ENCODE measurements around the gene TMEM255B. TPM values are rescaled to one million over a fixed set of nuclear protein-coding genes. Genes with fewer than 3 reads are reported as not detected.
A peak's percentile ranks its signal among the peaks of the same experiment; 100 is the strongest.

TMEM255B gene
- total and polyA plus RNA-seq, 2 of the 4 experiments (the other 2 are of a cell fraction) = 0.36 to 0.94 TPM

DNA sequence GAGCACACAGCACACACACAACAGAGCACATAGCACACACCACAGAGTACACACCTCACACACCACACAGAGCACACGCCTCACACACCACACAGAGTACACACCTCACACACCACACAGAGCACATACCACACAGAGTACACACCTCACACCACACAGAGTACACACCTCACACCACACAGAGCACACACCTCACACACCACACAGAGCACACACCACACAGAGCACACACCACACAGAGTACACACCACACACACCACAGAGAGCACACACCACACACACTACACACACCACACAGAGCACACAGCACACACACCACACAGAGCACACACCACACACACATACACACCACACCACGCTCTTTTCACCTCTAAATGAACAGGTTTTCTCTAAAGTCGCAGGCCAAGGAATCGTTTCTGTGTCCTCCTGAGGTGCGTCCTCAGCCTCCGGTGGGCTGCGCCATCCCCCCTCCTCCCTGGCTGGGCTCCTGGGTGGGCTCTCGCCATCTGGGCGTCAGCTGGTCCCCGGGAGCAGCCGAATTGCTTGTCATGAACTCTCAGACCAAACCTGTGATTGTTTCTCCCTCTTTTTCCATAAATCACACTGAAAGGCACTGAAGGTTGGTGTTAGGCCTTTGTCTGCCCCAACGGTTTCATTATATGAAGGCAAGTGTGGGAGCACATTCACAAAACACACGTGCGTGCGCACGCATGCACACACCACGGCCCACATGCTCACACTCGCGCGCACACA, 37.4 kb downstream of the TMEM255B start:
- Histone ChIP-seq H2BK5ac (ENCODE audit: low read depth, low read length, poor library complexity, severe bottlenecking) (peak overlapping the region; percentile 34), H4K8ac (ENCODE audit: low read depth in 2 of 2, low read length in 2 of 2) (no peak overlapping the region), H3K4me3 (ENCODE audit: insufficient read depth, low read depth, low read length) (no peak overlapping the region), H3K9me3 (ENCODE audit: control insufficient read depth, insufficient read depth, low read length) (no peaks in the 10 kb centered on the region), H4K91ac (ENCODE audit: insufficient read depth, low read depth, low read length) (no peak overlapping the region), H2AK9ac (replicated peaks; ENCODE audit: low read depth, low read length, poor library complexity) (no peak overlapping the region), H3K4ac (ENCODE audit: low read depth, low read length) (no peak overlapping the region), H3K79me1 (ENCODE audit: low read depth in 1 of 2, low read length in 2 of 2) (no peaks in the 10 kb centered on the region), H3K4me1 (ENCODE audit: control insufficient read depth, insufficient read depth, low read length) (no peaks in the 10 kb centered on the region), H3K56ac (ENCODE audit: extremely low read depth, insufficient read depth, low read length) (no peak overlapping the region), H3K18ac (ENCODE audit: low read depth, low read length) (no peak overlapping the region), H3K23ac (ENCODE audit: low read depth, low read length) (no peak overlapping the region), H2BK20ac (ENCODE audit: low read depth, low read length) (no peak overlapping the region), H3K36me3 (ENCODE audit: control insufficient read depth, insufficient read depth, low read length) (no peaks in the 10 kb centered on the region), H2BK15ac (ENCODE audit: low read depth, low read length) (no peak overlapping the region), H3K4me2 (ENCODE audit: low read depth, low read length) (no peak overlapping the region), H3K9ac (ENCODE audit: low read depth, low read length) (no peak overlapping the region), H3K14ac (replicated peaks; ENCODE audit: low read depth, low read length) (no peak overlapping the region), H2AFZ (replicated peaks; ENCODE audit: low read length, poor library complexity) (no peak overlapping the region), H2AK5ac (ENCODE audit: low read depth, low read length) (peak overlapping the region; percentile 50; the same call in 1 of the 2 replicates), H4K5ac (ENCODE audit: low read depth, low read length) (no peak overlapping the region), H4K20me1 (ENCODE audit: insufficient read depth, low read length) (no peaks in the 10 kb centered on the region; the same call in 1 of the 2 replicates), H3K9me1 (ENCODE audit: insufficient read depth, low read length) (peaks cover 6% of the 10 kb centered on the region; the same call in 1 of the 2 replicates), H3K27ac (ENCODE audit: insufficient read depth, low read length) (no peak overlapping the region), H2BK120ac (ENCODE audit: low read depth, low read length) (no peak overlapping the region), H3K27me3 (ENCODE audit: control insufficient read depth, insufficient read depth, low read length) (peaks cover 18% of the 10 kb centered on the region)
- in situ Hi-C loops (cut with MboI; ENCODE audit: low sequenced_read_pairs) = no loop called here
- dilution Hi-C loops (cut with HindIII; ENCODE audit: low sequenced_read_pairs, unreplicated experiment) = no loop called here
- no TSS peak for BruUV-seq (replicated peaks)
- WGBS, 2 experiments (ENCODE audit: extremely low coverage in 2 of 2, insufficient read length in 1 of 2) = 85% methylated on average over 4 of the region's 20 CpGs; no CpG with 5 or more reads in 1 of the 2 experiments
- TF ChIP-seq, protein P1, sequence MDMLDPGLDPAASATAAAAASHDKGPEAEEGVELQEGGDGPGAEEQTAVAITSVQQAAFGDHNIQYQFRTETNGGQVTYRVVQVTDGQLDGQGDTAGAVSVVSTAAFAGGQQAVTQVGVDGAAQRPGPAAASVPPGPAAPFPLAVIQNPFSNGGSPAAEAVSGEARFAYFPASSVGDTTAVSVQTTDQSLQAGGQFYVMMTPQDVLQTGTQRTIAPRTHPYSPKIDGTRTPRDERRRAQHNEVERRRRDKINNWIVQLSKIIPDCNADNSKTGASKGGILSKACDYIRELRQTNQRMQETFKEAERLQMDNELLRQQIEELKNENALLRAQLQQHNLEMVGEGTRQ (IDR thresholded peaks at IDR 0.05; ENCODE audit: low read depth, low read length) = no peak
- TF ChIP-seq CHD1 (IDR thresholded peaks at IDR 0.05; ENCODE audit: low read depth, low read length) = no peak
- TF ChIP-seq MAFK (IDR thresholded peaks at IDR 0.05; ENCODE audit: low read depth, low read length) = no peak
- no peak for TF ChIP-seq MAZ (IDR thresholded peaks at IDR 0.05; ENCODE audit: borderline replicate concordance, low read depth, low read length)
- no peak for TF ChIP-seq RFX5 (IDR thresholded peaks at IDR 0.05; ENCODE audit: low read depth, low read length)
- no peak for TF ChIP-seq CTCF (conservative IDR thresholded peaks at IDR 0.05; ENCODE audit: low read depth, low read length)
- TF ChIP-seq RAD21 (IDR thresholded peaks at IDR 0.05; ENCODE audit: low read length) = no peak
- TF ChIP-seq BHLHE40 (IDR thresholded peaks at IDR 0.05; ENCODE audit: low read depth, low read length) = no peak
- TF ChIP-seq SMC3 (IDR thresholded peaks at IDR 0.05; ENCODE audit: low read depth, low read length) = no peak
- no peak for TF ChIP-seq MXI1 (IDR thresholded peaks at IDR 0.05; ENCODE audit: borderline replicate concordance, low read depth, low read length)
- TF ChIP-seq, protein P2, sequence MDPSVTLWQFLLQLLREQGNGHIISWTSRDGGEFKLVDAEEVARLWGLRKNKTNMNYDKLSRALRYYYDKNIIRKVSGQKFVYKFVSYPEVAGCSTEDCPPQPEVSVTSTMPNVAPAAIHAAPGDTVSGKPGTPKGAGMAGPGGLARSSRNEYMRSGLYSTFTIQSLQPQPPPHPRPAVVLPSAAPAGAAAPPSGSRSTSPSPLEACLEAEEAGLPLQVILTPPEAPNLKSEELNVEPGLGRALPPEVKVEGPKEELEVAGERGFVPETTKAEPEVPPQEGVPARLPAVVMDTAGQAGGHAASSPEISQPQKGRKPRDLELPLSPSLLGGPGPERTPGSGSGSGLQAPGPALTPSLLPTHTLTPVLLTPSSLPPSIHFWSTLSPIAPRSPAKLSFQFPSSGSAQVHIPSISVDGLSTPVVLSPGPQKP (IDR thresholded peaks at IDR 0.05; ENCODE audit: borderline replicate concordance, low read depth, low read length) = no peak
- TF ChIP-seq CEBPB (IDR thresholded peaks at IDR 0.05; ENCODE audit: low read depth, low read length) = no peak
- ATAC-seq (ENCODE audit: low read depth) (no peak), DNase-seq (no peak)
- ChIA-PET CTCF (no interaction called here), POLR2A (ENCODE audit: unreplicated experiment) (no interaction called here)
- intact Hi-C loops (cut with micrococcal nuclease) = no loop called here

All from IMR-90 (cell line).